K562 treated with DMSO at 1 percent for 24 hours (cell line): ENCODE data around the gene PAM. TPM values are rescaled to one million over a fixed set of nuclear protein-coding genes. Genes with fewer than 3 reads are reported as not detected.

Experiments
- total RNA-seq: library from RNA; unstranded; fragments of 300-600 nt; gene quantifications from 2 replicates; pipeline ENCODE4 v1.2.3, GENCODE V29; 2022; ENCODE audit warnings: low read depth; ENCODE audit not compliant: insufficient read depth

The PAM gene
- total RNA-seq = 0.54 TPM in 1 of 2 replicates, not detected in the other

GRCh38 chr5:102754767-102755431, at the start of gene PAM:
Gene PAM (plus strand): TSS chr5:102755305. CDS start chr5:102866196, 110,891 bp downstream.

